Keratinocyte (primary cell): ENCODE data around the gene HNRNPA2B1. TPM values are rescaled to one million over a fixed set of nuclear protein-coding genes. Genes with fewer than 3 reads are reported as not detected.
"Not testable (repeated sequence)": the region's sequence is repeated elsewhere in the genome, so short reads cannot be mapped to it uniquely, and the experiment has no call there.

Source experiments
- DNase-seq: peaks from one replicate; pipeline ENCODE4 v3.0.0-alpha.2; 2011; ENCODE audit warnings: low read depth, missing footprints, low spot score
- FAIRE-seq: peaks from 2 replicates; lab custom pipeline; 2011; peaks lifted over from hg19 to GRCh38; lab: Jason Lieb, UNC
- H2AFZ ChIP-seq: 2 replicates; pipeline ENCODE4 v1.6.0; 2012; ENCODE audit warnings: low read length, control low read depth, inconsistent platforms; ENCODE audit not compliant: control insufficient read depth
- H3K27ac ChIP-seq: 2 replicates; pipeline ENCODE4 v1.5.1; 2011; ENCODE audit warnings: low read length; ENCODE audit not compliant: control insufficient read depth, insufficient read depth
- H3K27me3 ChIP-seq: 3 replicates; pipeline ENCODE4 v1.6.0; 2011; ENCODE audit warnings: low read length; ENCODE audit not compliant: control insufficient read depth, insufficient read depth; ENCODE audit errors: extremely low read depth
- H3K36me3 ChIP-seq, 2 experiments: 2 replicates in 1 of 2; 3 replicates in 1 of 2; pipeline ENCODE4 v1.5.1; 2011; ENCODE audit warnings: low read length in 2 of 2, mild to moderate bottlenecking in 1 of 2; ENCODE audit not compliant: control insufficient read depth in 2 of 2, insufficient read depth in 2 of 2; ENCODE audit errors: extremely low read depth in 1 of 2
- H3K4me1 ChIP-seq: 3 replicates; pipeline ENCODE4 v1.5.1; 2011; ENCODE audit warnings: low read length; ENCODE audit not compliant: control insufficient read depth, insufficient read depth; ENCODE audit errors: extremely low read depth
- H3K4me2 ChIP-seq: 3 replicates; pipeline ENCODE4 v1.6.0; 2011; ENCODE audit warnings: low read depth, low read length; ENCODE audit not compliant: control insufficient read depth, insufficient read depth; ENCODE audit errors: extremely low read depth
- H3K4me3 ChIP-seq, 3 experiments: fragments of 200-600 bp in 1 of 3; sonication (generic) in 1 of 3; 2 replicates in 2 of 3; 3 replicates in 1 of 3; pipeline ENCODE4 v1.5.1; 2011 to 2016; ENCODE audit warnings: low read length in 3 of 3, mild to moderate bottlenecking in 3 of 3, control low read depth in 2 of 3, inconsistent platforms in 1 of 3, low read depth in 1 of 3, mixed read lengths in 1 of 3, mixed run types in 1 of 3, moderate library complexity in 1 of 3; ENCODE audit not compliant: control insufficient read depth in 2 of 3, insufficient read depth in 2 of 3; ENCODE audit errors: extremely low read depth in 1 of 3
- H3K79me2 ChIP-seq: 2 replicates; pipeline ENCODE4 v1.6.0; 2012; ENCODE audit warnings: low read length; ENCODE audit not compliant: control insufficient read depth, insufficient read depth
- H3K9ac ChIP-seq: 3 replicates; pipeline ENCODE4 v1.6.0; 2011; ENCODE audit warnings: low read length; ENCODE audit not compliant: control insufficient read depth, insufficient read depth; ENCODE audit errors: extremely low read depth
- H3K9me1 ChIP-seq: 3 replicates; pipeline ENCODE4 v1.6.0; 2011; ENCODE audit warnings: low read length; ENCODE audit not compliant: control insufficient read depth, insufficient read depth; ENCODE audit errors: extremely low read depth
- H3K9me3 ChIP-seq: 2 replicates; pipeline ENCODE4 v1.5.1; 2012; ENCODE audit warnings: low read depth, low read length; ENCODE audit not compliant: control insufficient read depth
- H4K20me1 ChIP-seq: 3 replicates; pipeline ENCODE4 v1.6.0; 2011; ENCODE audit warnings: low read length; ENCODE audit not compliant: control insufficient read depth, insufficient read depth; ENCODE audit errors: extremely low read depth
- EZH2 ChIP-seq: IDR thresholded peaks from one replicate; pipeline ENCODE4 v1.6.1; 2012; ENCODE audit warnings: inconsistent platforms, mild to moderate bottlenecking, low read length, moderate library complexity
- dilution Hi-C: fragments of 300-500 bp; cut with MboI; formaldehyde crosslinking; loops from one replicate; pipeline ENCODE4 v1.7.0; 2020; ENCODE audit warnings: low sequenced_read_pairs; ENCODE audit not compliant: extremely low pct_ligation_motif_present
- polyA plus RNA-seq, 5 experiments: library from polyadenylated mRNA; depleted of rRNA in 3 of 5; stranded (reverse) in 3 of 5; stranded (forward) in 1 of 5; unstranded in 1 of 5; fragments of >200 nt; gene quantifications; 1 replicate in 1 of 5; 2 replicates in 3 of 5; 3 replicates in 1 of 5; pipeline versions ENCODE4 v1.2.1 to v1.2.3, GENCODE V29; 2011 to 2012; ENCODE audit warnings: missing spikeins in 2 of 5, low read depth in 1 of 5, low replicate concordance in 1 of 5
- TF ChIP-seq, protein P1 (sequence below), 3 experiments: IDR thresholded peaks in 1 of 3; conservative IDR thresholded peaks in 1 of 3; optimal IDR thresholded peaks in 1 of 3; 2 replicates in 2 of 3; 3 replicates in 1 of 3; pipeline versions ENCODE3 to v1.5.1; 2011; ENCODE audit warnings: low read length in 3 of 3, mild to moderate bottlenecking in 3 of 3, moderate library complexity in 2 of 3, control low read depth in 1 of 3, inconsistent platforms in 1 of 3; ENCODE audit not compliant: insufficient read depth in 2 of 3; ENCODE audit errors: extremely low read depth in 1 of 3

HNRNPA2B1 gene
- polyA plus RNA-seq, 1 donor (not counting 4 experiments of a cell fraction or from before 2014, with no cell fraction given), result 511 TPM

DNA sequence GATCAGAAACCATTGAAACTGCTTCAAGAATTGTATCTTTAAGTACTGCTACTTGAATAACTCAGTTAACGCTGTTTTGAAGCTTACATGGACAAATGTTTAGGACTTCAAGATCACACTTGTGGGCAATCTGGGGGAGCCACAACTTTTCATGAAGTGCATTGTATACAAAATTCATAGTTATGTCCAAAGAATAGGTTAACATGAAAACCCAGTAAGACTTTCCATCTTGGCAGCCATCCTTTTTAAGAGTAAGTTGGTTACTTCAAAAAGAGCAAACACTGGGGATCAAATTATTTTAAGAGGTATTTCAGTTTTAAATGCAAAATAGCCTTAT lies 14.7 kb downstream of the HNRNPA2B1 start:
- Histone ChIP-seq H3K4me2 (no peak overlapping the region), H3K4me3 (no peak overlapping the region), H3K27ac (no peak overlapping the region), H3K79me2 (peaks cover 4% of the 10 kb centered on the region), H3K9me3 (no peaks in the 10 kb centered on the region), H3K27me3 (no peaks in the 10 kb centered on the region), H3K9me1 (no peaks in the 10 kb centered on the region), H3K9ac (no peak overlapping the region), H2AFZ (no peak overlapping the region), H3K4me1 (no peaks in the 10 kb centered on the region), H3K36me3 (peaks cover 14 to 32% of the 10 kb centered on the region in 2 experiments), H4K20me1 (peaks cover 11% of the 10 kb centered on the region)
- TF ChIP-seq EZH2, result no peak
- TF ChIP-seq, protein P1, sequence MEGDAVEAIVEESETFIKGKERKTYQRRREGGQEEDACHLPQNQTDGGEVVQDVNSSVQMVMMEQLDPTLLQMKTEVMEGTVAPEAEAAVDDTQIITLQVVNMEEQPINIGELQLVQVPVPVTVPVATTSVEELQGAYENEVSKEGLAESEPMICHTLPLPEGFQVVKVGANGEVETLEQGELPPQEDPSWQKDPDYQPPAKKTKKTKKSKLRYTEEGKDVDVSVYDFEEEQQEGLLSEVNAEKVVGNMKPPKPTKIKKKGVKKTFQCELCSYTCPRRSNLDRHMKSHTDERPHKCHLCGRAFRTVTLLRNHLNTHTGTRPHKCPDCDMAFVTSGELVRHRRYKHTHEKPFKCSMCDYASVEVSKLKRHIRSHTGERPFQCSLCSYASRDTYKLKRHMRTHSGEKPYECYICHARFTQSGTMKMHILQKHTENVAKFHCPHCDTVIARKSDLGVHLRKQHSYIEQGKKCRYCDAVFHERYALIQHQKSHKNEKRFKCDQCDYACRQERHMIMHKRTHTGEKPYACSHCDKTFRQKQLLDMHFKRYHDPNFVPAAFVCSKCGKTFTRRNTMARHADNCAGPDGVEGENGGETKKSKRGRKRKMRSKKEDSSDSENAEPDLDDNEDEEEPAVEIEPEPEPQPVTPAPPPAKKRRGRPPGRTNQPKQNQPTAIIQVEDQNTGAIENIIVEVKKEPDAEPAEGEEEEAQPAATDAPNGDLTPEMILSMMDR (optimal IDR thresholded peaks at IDR 0.05 in 1 of 3, IDR thresholded peaks at IDR 0.05 in 1 of 3, conservative IDR thresholded peaks at IDR 0.05 in 1 of 3; ENCODE audit: extremely low read depth in 1 of 3, insufficient read depth in 2 of 3, low read length in 3 of 3), result no peak
- DNase-seq, result no peak
- no peak for FAIRE-seq
- dilution Hi-C loops, result no loop called here

DNA sequence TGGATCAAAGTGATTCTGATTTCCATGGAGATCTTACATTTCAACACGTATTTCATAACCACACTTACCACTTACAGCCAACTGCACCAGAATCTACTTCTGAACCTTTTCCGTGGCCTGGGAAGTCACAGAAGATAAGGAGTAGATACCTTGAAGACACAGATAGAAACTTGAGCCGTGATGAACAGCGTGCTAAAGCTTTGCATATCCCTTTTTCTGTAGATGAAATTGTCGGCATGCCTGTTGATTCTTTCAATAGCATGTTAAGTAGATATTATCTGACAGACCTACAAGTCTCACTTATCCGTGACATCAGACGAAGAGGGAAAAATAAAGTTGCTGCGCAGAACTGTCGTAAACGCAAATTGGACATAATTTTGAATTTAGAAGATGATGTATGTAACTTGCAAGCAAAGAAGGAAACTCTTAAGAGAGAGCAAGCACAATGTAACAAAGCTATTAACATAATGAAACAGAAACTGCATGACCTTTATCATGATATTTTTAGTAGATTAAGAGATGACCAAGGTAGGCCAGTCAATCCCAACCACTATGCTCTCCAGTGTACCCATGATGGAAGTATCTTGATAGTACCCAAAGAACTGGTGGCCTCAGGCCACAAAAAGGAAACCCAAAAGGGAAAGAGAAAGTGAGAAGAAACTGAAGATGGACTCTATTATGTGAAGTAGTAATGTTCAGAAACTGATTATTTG lies 15.3 kb downstream of the HNRNPA2B1 start:
- Histone ChIP-seq H3K9me3 (no peaks in the 10 kb centered on the region), H3K4me1 (no peaks in the 10 kb centered on the region), H3K36me3 (peaks cover 14 to 27% of the 10 kb centered on the region in 2 experiments), H3K4me2 (no peak overlapping the region), H3K4me3 (no peak overlapping the region), H2AFZ (no peak overlapping the region), H3K9me1 (no peaks in the 10 kb centered on the region), H3K79me2 (peaks cover 2% of the 10 kb centered on the region), H3K9ac (no peak overlapping the region), H4K20me1 (peaks cover 11% of the 10 kb centered on the region), H3K27ac (no peak overlapping the region), H3K27me3 (no peaks in the 10 kb centered on the region)
- TF ChIP-seq, protein P1 (optimal IDR thresholded peaks at IDR 0.05 in 1 of 3, IDR thresholded peaks at IDR 0.05 in 1 of 3, conservative IDR thresholded peaks at IDR 0.05 in 1 of 3; ENCODE audit: extremely low read depth in 1 of 3, insufficient read depth in 2 of 3, low read length in 3 of 3), result no peak
- TF ChIP-seq EZH2, result no peak
- DNase-seq, result no peak
- no peak for FAIRE-seq
- dilution Hi-C loops, result no loop called here

DNA sequence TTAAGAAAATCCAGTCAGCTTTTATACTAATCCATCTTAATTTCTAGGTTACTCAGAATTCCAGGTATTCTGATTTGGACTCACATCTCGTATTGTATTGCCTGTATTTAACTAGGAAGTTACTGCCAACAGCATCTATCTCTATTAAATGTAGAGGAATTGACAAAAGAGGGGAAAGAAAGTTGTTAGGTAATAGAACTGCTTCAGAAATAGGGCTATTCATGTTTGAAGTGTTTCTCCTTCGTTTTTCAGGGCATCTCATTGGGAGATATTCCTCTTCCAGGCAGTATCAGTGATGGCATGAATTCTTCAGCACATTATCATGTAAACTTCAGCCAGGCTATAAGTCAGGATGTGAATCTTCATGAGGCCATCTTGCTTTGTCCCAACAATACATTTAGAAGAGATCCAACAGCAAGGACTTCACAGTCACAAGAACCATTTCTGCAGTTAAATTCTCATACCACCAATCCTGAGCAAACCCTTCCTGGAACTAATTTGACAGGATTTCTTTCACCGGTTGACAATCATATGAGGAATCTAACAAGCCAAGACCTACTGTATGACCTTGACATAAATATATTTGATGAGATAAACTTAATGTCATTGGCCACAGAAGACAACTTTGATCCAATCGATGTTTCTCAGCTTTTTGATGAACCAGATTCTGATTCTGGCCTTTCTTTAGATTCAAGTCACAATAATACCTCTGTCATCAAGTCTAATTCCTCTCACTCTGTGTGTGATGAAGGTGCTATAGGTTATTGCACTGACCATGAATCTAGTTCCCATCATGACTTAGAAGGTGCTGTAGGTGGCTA lies 16.1 kb downstream of the HNRNPA2B1 start:
- Histone ChIP-seq H4K20me1 (peaks cover 11% of the 10 kb centered on the region), H3K36me3 (peaks cover 13 to 23% of the 10 kb centered on the region in 2 experiments)
- H3K9ac ChIP-seq, H3K27ac ChIP-seq, H3K9me3 ChIP-seq, H2AFZ ChIP-seq, H3K9me1 ChIP-seq, H3K79me2 ChIP-seq, H3K4me2 ChIP-seq, DNase-seq, FAIRE-seq, H3K27me3 ChIP-seq, H3K4me1 ChIP-seq, H3K4me3 ChIP-seq, dilution Hi-C loops: not testable (repeated sequence)
